GM21576 (cell line): ENCODE measurements around the gene DRGX.

Experiments used
- ATAC-seq: cut with Tn5 transposase; IDR thresholded peaks from one replicate; pipeline ENCODE4 v1.9.1; 2021; ENCODE audit warnings: mild to moderate bottlenecking, moderate library complexity; ENCODE audit not compliant: unreplicated experiment

DRGX gene

DNA sequence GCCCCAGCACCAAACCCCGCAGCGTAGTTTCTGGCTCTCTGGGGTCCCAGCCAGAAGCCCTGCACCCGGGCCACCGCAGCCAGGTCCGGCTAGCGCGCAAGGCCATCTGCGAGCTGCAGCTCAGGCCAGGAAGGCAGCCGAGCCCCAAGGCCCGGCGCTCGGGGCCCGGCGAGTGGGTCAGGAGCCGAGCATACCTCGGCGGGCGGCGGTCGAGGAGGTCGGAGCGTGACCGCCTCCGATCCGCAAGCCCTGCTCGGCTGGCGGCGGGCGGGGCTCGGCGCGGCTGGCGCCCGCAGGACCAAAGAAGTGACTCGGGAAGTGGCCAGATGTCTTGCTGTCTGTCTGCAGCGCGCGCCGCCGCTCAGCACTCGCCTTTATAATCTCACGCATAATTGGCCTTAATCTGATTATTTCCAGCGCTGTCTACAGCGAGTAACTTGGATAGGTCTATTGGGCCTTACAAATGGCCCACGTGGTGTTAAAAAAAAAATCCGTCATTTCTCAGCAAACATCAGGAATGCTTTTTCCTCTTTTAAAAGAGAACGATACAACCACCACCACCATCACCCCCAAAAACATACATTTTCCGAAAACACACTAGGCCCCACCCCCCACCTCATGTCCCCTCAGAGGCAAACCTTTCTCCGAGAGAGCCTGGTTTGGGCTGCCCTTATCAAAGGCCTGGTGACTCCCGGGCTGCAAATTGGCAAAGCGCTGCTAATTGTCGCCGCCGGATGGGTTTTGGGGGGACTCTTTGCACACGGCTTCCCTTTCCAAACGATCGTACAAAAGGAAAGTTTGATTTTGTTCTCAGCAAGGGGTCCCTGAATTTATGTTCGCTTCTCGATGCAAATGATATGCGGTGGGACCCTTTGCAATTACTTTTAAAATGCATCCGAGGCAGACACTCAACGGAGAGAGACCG, at the start of gene DRGX:
TSS of gene DRGX (minus strand) at position 349 of the 925 bp plus-strand sequence. CDS start 649 bp downstream, outside the sequence.
- no peak for ATAC-seq

GRCh38 chr10:49444349-49444748, 48.5 kb upstream of the DRGX start:
- no peak for ATAC-seq

DNA sequence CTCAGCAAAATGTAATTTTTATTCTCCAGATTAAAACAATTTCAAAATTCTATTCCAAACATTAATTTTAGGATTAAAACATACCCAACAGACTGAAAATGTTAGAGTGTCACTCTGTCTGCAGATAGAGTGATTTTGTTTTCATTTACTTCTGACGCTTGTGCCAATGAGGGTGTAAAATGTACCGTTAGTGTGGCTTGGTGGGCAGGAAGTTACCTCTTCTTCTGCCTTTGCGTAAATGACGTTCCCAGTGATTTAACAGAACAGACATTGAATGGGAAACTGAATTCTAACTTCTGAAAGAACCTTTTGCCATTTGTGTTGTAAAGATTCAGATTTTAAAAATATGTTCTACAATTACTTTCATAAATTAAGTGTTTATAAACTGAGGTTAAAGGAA, 47.0 kb upstream of the DRGX start:
- ATAC-seq, result no peak

GRCh38 chr10:49441488-49442476, 45.9 kb upstream of the DRGX start:
- no peak for ATAC-seq

GRCh38 chr10:49435225-49435624, 39.3 kb upstream of the DRGX start:
- ATAC-seq, result no peak

GRCh38 chr10:49433069-49433468, 37.2 kb upstream of the DRGX start:
- no peak for ATAC-seq

DNA sequence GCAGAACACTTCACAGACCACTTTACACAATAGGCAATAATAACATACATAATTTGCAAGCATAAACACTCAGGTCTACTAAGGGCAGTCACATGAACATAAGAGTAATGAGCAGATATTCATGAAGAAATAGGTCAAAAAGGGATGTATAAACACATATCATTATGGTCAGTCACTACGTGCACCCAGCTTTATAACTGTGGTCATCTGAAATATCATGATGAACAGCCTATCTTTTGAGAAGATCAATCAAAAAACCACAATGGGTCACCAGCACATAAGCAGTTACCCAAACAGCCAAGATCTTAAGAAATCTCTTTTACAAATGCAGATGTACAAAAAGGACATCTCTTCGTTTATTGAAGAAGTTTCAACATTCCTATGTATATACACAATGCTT, 35.5 kb upstream of the DRGX start:
- no peak for ATAC-seq

DNA sequence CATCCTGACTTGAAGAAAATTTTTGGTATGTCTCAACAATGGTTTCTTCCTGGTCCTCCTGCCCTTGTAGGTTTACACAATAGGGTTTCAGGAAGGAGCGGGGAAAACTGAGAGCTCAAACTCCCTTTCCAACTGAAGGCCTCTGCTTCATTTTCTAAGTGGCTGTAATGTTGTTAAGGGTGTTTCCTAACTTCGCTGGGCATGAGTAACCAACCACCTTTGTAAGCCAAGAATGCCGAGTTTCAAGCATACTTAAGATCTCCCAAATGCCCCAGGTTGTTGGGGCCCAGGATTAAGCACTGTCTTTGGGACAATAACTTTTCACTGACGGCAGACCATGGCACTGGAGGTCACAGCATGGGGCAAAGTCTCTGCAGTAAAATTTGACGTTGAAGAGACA, 33.6 kb upstream of the DRGX start:
- no peak for ATAC-seq

GRCh38 chr10:49426490-49427360, 30.8 kb upstream of the DRGX start:
- ATAC-seq, result no peak

DNA sequence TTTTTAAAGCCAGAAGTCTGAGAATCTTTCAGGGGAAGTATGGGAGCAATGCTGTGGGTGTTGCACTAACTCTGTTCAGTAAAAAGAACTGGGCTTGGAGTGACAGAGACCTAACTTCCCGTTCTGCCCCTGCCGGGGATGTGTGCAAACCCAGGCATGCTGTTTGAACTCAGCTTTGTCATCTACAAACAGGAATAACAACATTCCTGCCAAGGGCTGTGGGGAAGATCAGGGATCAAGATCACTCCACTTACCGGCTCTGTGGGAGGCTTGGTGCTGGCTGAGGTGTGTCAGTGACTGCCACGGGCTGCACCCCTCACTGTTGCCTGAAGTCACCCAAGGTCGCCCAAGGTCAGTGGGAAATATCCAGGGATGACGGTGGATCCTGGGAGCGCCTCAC, 23.1 kb upstream of the DRGX start:
- no peak for ATAC-seq

DNA sequence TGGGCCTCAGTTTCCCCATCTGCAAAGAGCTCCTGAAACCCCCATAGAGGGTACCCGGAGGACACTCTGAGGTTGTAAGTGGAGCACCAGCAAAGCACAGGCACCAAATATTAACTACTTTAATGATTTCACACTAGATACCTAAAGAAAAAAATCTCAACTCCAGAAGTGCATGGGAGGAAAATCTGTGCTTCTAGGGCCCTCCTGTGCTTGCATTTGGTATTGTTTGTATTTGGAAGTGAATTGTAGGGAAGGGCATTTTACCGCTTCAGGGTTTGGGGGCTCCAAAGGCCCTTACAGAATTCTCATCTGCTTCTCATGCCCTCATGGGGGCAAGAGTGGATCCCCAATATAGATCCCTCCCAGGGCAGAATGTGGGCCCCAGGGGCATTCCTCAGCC, 22.4 kb upstream of the DRGX start:
- no peak for ATAC-seq

DNA sequence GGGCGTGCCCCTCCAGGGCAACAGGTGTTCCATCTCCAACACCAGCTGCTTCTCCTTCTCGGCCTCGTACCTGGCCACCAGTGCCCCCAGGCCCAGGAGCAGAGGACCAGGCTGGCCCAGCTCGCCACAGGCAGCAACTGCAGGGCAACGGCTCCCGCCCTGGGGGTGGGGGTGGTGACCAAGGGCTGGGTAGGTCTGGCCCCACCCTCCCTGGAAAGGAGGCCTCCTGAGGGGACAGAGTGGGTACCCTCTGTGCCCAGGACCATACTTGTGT, 22.1 kb upstream of the DRGX start:
- ATAC-seq, result no peak

- no peak for ATAC-seq
Measured at GRCh38 chr10:49417311-49418052, 21.6 kb upstream of the DRGX start.

- ATAC-seq, result no peak
Measured at GRCh38 chr10:49415846-49416245, 20.0 kb upstream of the DRGX start.

DNA sequence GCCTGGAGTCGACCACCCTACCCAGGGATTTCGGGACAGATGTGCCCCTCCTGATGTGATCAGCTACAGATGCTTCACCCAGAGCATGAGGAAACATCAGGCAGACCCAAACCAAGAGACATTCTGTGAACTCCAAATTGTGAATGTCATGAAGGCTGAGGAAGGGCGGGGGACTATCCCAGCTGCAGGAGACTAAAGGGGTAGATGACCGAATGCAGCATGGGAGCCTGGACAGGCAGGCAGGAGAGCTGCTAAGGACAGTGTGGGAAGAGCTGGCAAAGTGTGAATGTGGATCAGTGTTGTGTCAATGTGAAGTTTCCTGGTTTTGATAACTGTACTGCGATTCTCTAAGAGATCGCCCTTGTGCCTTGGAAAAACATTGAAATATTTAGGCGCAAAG, 19.2 kb upstream of the DRGX start:
- no peak for ATAC-seq

- no peak for ATAC-seq
Measured at GRCh38 chr10:49414496-49414895, 18.6 kb upstream of the DRGX start.

DNA sequence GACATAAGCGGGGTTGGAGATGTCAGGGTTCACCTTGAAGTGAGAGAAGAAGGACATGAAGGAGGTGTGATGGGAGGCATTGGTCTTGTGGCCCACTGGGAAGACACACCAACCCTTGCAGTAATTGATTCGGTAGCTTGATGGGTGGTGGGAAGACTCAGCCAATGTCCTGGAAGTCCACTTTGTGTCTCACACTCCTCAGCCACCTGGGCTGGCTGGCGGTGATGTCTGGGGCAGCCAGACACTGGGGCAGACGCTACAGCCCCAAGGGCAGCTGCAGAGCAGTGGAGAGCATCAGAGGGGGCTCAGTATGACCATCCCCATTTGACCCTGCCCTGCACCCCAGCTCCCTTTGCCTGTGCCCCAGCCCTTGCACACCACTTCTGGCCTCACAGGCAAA, 16.7 kb upstream of the DRGX start:
- ATAC-seq, result no peak

DNA sequence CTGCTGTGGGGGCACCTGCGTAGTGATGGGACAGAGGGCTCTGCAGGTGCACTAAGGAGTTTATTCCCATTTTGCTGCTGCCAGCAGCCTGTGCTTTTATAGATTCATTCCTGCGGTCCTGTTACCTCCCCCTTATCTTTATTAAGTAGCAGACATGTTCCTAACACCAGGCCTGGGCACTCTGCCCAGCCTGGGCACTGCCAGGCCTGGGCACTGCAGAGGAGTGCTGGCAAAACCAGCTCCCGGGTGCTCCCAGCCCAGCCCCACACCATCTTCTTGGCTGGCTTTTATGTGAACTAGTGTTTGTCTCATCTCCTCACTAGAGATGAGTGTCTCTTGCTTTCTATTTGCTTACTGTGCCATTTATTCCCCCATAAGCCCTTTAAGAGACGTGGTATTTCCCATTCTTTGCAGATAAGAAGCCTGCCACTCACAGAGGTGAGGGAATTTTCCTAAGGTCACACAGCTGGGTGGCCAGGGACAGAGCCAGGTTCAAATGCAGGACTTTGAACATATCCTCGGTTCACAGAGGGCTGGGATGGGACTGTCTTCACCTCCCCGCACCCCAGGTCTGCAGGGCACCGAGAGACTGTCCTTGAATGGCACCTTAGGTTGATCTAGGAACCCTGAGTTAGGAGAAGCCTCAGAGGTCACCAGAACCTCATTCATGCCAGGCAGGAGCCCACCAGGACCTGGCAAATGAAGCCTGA, 14.6 kb upstream of the DRGX start:
- no peak for ATAC-seq

DNA sequence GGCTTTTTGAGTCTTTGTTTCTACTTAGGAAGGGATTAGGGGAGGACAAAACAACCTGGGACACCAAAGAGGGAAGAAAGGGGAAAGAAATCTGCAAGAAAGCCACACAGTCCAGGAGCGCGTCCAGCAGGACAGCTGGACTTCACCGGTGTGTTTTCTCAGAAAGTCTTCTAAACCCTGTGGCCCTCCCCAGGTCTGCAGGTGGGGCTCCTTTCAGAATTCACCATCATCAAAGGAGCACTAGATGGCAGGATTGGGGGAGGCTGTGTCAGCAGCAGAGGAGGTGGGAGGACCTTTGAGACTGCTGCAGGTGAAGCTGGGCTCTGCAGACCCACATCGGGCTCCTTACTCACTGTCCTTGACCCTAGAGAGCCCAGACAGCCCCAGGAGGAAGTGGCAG, 13.9 kb upstream of the DRGX start:
- ATAC-seq, result no peak
